Vagina (tissue), 2 donors: ENCODE data around the gene FGD4.

Experiments used
- POLR2A ChIP-seq, 2 donors: fragments of 450-650 bp; IDR thresholded peaks; one replicate each; pipeline ENCODE4 v1.6.1; 2017; ENCODE audit warnings: antibody characterized with exemption in 2 of 2, mild to moderate bottlenecking in 2 of 2, moderate library complexity in 2 of 2
- TF ChIP-seq, protein P1 (sequence below), 3 experiments: fragments of 450-650 bp in 2 of 3; fragments of 200-600 bp in 1 of 3; sonication (generic) in 1 of 3; IDR thresholded peaks; one replicate each; pipeline ENCODE4 v1.5.1; 2017 to 2019; ENCODE audit warnings: antibody characterized with exemption in 3 of 3, mild to moderate bottlenecking in 2 of 3, moderate library complexity in 2 of 3

DNA sequence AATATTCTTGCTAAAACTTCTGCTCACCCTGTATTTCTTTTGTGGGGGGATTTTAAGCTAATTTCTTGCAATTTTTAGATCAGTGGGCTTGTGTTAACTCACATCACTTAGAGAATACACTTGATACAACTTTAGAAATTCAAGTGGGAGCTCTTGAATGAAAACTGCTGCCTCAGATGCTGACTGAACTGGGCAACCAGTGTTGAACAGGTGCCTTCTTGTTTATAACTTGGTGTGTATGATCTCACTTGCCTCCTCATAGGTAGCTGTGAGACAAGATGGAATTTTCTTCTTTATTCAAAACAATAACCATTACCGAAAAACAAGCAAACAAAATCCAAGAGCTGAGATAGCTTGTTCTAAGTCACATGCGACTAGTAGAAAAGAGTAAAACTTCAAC, 63.5 kb downstream of the FGD4 start:
- TF ChIP-seq, protein P1, sequence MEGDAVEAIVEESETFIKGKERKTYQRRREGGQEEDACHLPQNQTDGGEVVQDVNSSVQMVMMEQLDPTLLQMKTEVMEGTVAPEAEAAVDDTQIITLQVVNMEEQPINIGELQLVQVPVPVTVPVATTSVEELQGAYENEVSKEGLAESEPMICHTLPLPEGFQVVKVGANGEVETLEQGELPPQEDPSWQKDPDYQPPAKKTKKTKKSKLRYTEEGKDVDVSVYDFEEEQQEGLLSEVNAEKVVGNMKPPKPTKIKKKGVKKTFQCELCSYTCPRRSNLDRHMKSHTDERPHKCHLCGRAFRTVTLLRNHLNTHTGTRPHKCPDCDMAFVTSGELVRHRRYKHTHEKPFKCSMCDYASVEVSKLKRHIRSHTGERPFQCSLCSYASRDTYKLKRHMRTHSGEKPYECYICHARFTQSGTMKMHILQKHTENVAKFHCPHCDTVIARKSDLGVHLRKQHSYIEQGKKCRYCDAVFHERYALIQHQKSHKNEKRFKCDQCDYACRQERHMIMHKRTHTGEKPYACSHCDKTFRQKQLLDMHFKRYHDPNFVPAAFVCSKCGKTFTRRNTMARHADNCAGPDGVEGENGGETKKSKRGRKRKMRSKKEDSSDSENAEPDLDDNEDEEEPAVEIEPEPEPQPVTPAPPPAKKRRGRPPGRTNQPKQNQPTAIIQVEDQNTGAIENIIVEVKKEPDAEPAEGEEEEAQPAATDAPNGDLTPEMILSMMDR (IDR thresholded peaks at IDR 0.05): no peak
- no peak for TF ChIP-seq POLR2A (IDR thresholded peaks at IDR 0.05)
